Keratinocyte (primary cell): ENCODE measurements around the gene SMYD1. TPM values are rescaled to one million over a fixed set of nuclear protein-coding genes. Genes with fewer than 3 reads are reported as not detected.

Experiments
- DNase-seq: peaks from one replicate; pipeline ENCODE4 v3.0.0-alpha.2; 2011; ENCODE audit warnings: low read depth, missing footprints, low spot score
- FAIRE-seq: peaks from 2 replicates; lab custom pipeline; 2011; peaks lifted over from hg19 to GRCh38; lab: Jason Lieb, UNC
- H2AFZ ChIP-seq: 2 replicates; pipeline ENCODE4 v1.6.0; 2012; ENCODE audit warnings: low read length, control low read depth, inconsistent platforms; ENCODE audit not compliant: control insufficient read depth
- H3K27ac ChIP-seq: 2 replicates; pipeline ENCODE4 v1.5.1; 2011; ENCODE audit warnings: low read length; ENCODE audit not compliant: control insufficient read depth, insufficient read depth
- H3K27me3 ChIP-seq: 3 replicates; pipeline ENCODE4 v1.6.0; 2011; ENCODE audit warnings: low read length; ENCODE audit not compliant: control insufficient read depth, insufficient read depth; ENCODE audit errors: extremely low read depth
- H3K36me3 ChIP-seq, 2 experiments: 2 replicates in 1 of 2; 3 replicates in 1 of 2; pipeline ENCODE4 v1.5.1; 2011; ENCODE audit warnings: low read length in 2 of 2, mild to moderate bottlenecking in 1 of 2; ENCODE audit not compliant: control insufficient read depth in 2 of 2, insufficient read depth in 2 of 2; ENCODE audit errors: extremely low read depth in 1 of 2
- H3K4me1 ChIP-seq: 3 replicates; pipeline ENCODE4 v1.5.1; 2011; ENCODE audit warnings: low read length; ENCODE audit not compliant: control insufficient read depth, insufficient read depth; ENCODE audit errors: extremely low read depth
- H3K4me2 ChIP-seq: 3 replicates; pipeline ENCODE4 v1.6.0; 2011; ENCODE audit warnings: low read depth, low read length; ENCODE audit not compliant: control insufficient read depth, insufficient read depth; ENCODE audit errors: extremely low read depth
- H3K4me3 ChIP-seq, 3 experiments: fragments of 200-600 bp in 1 of 3; sonication (generic) in 1 of 3; 2 replicates in 2 of 3; 3 replicates in 1 of 3; pipeline ENCODE4 v1.5.1; 2011 to 2016; ENCODE audit warnings: low read length in 3 of 3, mild to moderate bottlenecking in 3 of 3, control low read depth in 2 of 3, inconsistent platforms in 1 of 3, low read depth in 1 of 3, mixed read lengths in 1 of 3, mixed run types in 1 of 3, moderate library complexity in 1 of 3; ENCODE audit not compliant: control insufficient read depth in 2 of 3, insufficient read depth in 2 of 3; ENCODE audit errors: extremely low read depth in 1 of 3
- H3K79me2 ChIP-seq: 2 replicates; pipeline ENCODE4 v1.6.0; 2012; ENCODE audit warnings: low read length; ENCODE audit not compliant: control insufficient read depth, insufficient read depth
- H3K9ac ChIP-seq: 3 replicates; pipeline ENCODE4 v1.6.0; 2011; ENCODE audit warnings: low read length; ENCODE audit not compliant: control insufficient read depth, insufficient read depth; ENCODE audit errors: extremely low read depth
- H3K9me1 ChIP-seq: 3 replicates; pipeline ENCODE4 v1.6.0; 2011; ENCODE audit warnings: low read length; ENCODE audit not compliant: control insufficient read depth, insufficient read depth; ENCODE audit errors: extremely low read depth
- H3K9me3 ChIP-seq: 2 replicates; pipeline ENCODE4 v1.5.1; 2012; ENCODE audit warnings: low read depth, low read length; ENCODE audit not compliant: control insufficient read depth
- H4K20me1 ChIP-seq: 3 replicates; pipeline ENCODE4 v1.6.0; 2011; ENCODE audit warnings: low read length; ENCODE audit not compliant: control insufficient read depth, insufficient read depth; ENCODE audit errors: extremely low read depth
- CTCF ChIP-seq, 3 experiments: IDR thresholded peaks in 1 of 3; conservative IDR thresholded peaks in 1 of 3; optimal IDR thresholded peaks in 1 of 3; 2 replicates in 2 of 3; 3 replicates in 1 of 3; pipeline versions ENCODE3 to v1.5.1; 2011; ENCODE audit warnings: low read length in 3 of 3, mild to moderate bottlenecking in 3 of 3, moderate library complexity in 2 of 3, control low read depth in 1 of 3, inconsistent platforms in 1 of 3; ENCODE audit not compliant: insufficient read depth in 2 of 3; ENCODE audit errors: extremely low read depth in 1 of 3
- EZH2 ChIP-seq: IDR thresholded peaks from one replicate; pipeline ENCODE4 v1.6.1; 2012; ENCODE audit warnings: inconsistent platforms, mild to moderate bottlenecking, low read length, moderate library complexity
- dilution Hi-C: fragments of 300-500 bp; cut with MboI; formaldehyde crosslinking; loops from one replicate; pipeline ENCODE4 v1.7.0; 2020; ENCODE audit warnings: low sequenced_read_pairs; ENCODE audit not compliant: extremely low pct_ligation_motif_present
- polyA plus RNA-seq, 5 experiments: library from polyadenylated mRNA; depleted of rRNA in 3 of 5; stranded (reverse) in 3 of 5; stranded (forward) in 1 of 5; unstranded in 1 of 5; fragments of >200 nt; gene quantifications; 1 replicate in 1 of 5; 2 replicates in 3 of 5; 3 replicates in 1 of 5; pipeline versions ENCODE4 v1.2.1 to v1.2.3, GENCODE V29; 2011 to 2012; ENCODE audit warnings: missing spikeins in 2 of 5, low read depth in 1 of 5, low replicate concordance in 1 of 5

SMYD1 gene
- polyA plus RNA-seq, 1 donor (not counting 4 experiments of a cell fraction or from before 2014, with no cell fraction given): not detected

GRCh38 chr2:88088999-88089398 lies 21.4 kb downstream of the SMYD1 start:
- no peak overlapping the region for H3K9ac ChIP-seq
- H3K4me3 ChIP-seq: no peak overlapping the region
- no peaks in the 10 kb centered on the region for H3K4me1 ChIP-seq
- H3K9me1 ChIP-seq: no peaks in the 10 kb centered on the region
- no peaks in the 10 kb centered on the region for H3K36me3 ChIP-seq
- DNase-seq: no peak
- H3K79me2 ChIP-seq: no peaks in the 10 kb centered on the region
- no peaks in the 10 kb centered on the region for H4K20me1 ChIP-seq
- dilution Hi-C loops: no loop called here
- no peak overlapping the region for H3K27ac ChIP-seq
- TF ChIP-seq EZH2: no peak
- no peak for TF ChIP-seq CTCF (optimal IDR thresholded peaks at IDR 0.05 in 1 of 3, IDR thresholded peaks at IDR 0.05 in 1 of 3, conservative IDR thresholded peaks at IDR 0.05 in 1 of 3; ENCODE audit: extremely low read depth in 1 of 3, insufficient read depth in 2 of 3, low read length in 3 of 3)
- no peak overlapping the region for H2AFZ ChIP-seq
- H3K27me3 ChIP-seq: peaks cover 4% of the 10 kb centered on the region
- FAIRE-seq: no peak
- no peaks in the 10 kb centered on the region for H3K9me3 ChIP-seq
- H3K4me2 ChIP-seq: no peak overlapping the region

- DNase-seq: no peak
- Histone ChIP-seq H3K4me2 (no peak overlapping the region), H3K4me1 (no peaks in the 10 kb centered on the region), H4K20me1 (no peaks in the 10 kb centered on the region), H3K27me3 (peaks cover 4% of the 10 kb centered on the region), H3K36me3 (no peaks in the 10 kb centered on the region), H3K79me2 (no peaks in the 10 kb centered on the region), H3K27ac (no peak overlapping the region), H3K9ac (no peak overlapping the region), H3K4me3 (no peak overlapping the region), H3K9me1 (no peaks in the 10 kb centered on the region), H3K9me3 (no peaks in the 10 kb centered on the region), H2AFZ (no peak overlapping the region)
- TF ChIP-seq CTCF (optimal IDR thresholded peaks at IDR 0.05 in 1 of 3, IDR thresholded peaks at IDR 0.05 in 1 of 3, conservative IDR thresholded peaks at IDR 0.05 in 1 of 3; ENCODE audit: extremely low read depth in 1 of 3, insufficient read depth in 2 of 3, low read length in 3 of 3) (no peak), EZH2 (no peak)
- dilution Hi-C loops: no loop called here
- FAIRE-seq: no peak
Observed at GRCh38 chr2:88090446-88091283, 23.0 kb downstream of the SMYD1 start.
